HFF-Myc (cell line): Measurements from ENCODE around the gene EXOC4.
"Not testable (repeated sequence)": the region's sequence is repeated elsewhere in the genome, so short reads cannot be mapped to it uniquely, and the experiment has no call there.

Experiments
- DNase-seq: peaks from one replicate; pipeline ENCODE4 v3.0.0-alpha.2; 2011; ENCODE audit warnings: low read depth; ENCODE audit errors: extremely low read depth
- H3K4me3 ChIP-seq: replicated peaks from 2 replicates; pipeline ENCODE4 v1.5.1; 2011; ENCODE audit warnings: low read depth, mild to moderate bottlenecking, control low read depth, low read length
- CTCF ChIP-seq: IDR thresholded peaks from 2 replicates; pipeline ENCODE4 v1.5.1; 2012; ENCODE audit warnings: mild to moderate bottlenecking, low read depth, low read length, control low read depth; ENCODE audit errors: missing control alignments

Gene EXOC4

GRCh38 chr7:133274265-133274664, 21.4 kb downstream of the EXOC4 start:
- no peak overlapping the region for H3K4me3 ChIP-seq
- no peak for DNase-seq
- no peak for TF ChIP-seq CTCF

GRCh38 chr7:133275008-133275407, 22.1 kb downstream of the EXOC4 start:
- TF ChIP-seq CTCF, result no peak
- no peak for DNase-seq
- H3K4me3 ChIP-seq, result no peak overlapping the region

GRCh38 chr7:133275446-133276095, 22.7 kb downstream of the EXOC4 start:
- no peak for DNase-seq
- TF ChIP-seq CTCF, result no peak
- no peak overlapping the region for H3K4me3 ChIP-seq

GRCh38 chr7:133278975-133279374, 26.1 kb downstream of the EXOC4 start:
- not testable (repeated sequence) for DNase-seq, H3K4me3 ChIP-seq

GRCh38 chr7:133282094-133282493, 29.2 kb downstream of the EXOC4 start:
- DNase-seq, result no peak
- TF ChIP-seq CTCF, result no peak
- H3K4me3 ChIP-seq, result no peak overlapping the region

GRCh38 chr7:133284092-133284491, 31.2 kb downstream of the EXOC4 start:
- TF ChIP-seq CTCF, result no peak
- H3K4me3 ChIP-seq, result no peak overlapping the region
- DNase-seq, result no peak

GRCh38 chr7:133288970-133289369, 36.1 kb downstream of the EXOC4 start:
- TF ChIP-seq CTCF, result no peak
- no peak overlapping the region for H3K4me3 ChIP-seq
- DNase-seq, result no peak
